GM21528 (cell line): ENCODE data around the gene KIAA0232.

Experiments
- ATAC-seq: cut with Tn5 transposase; IDR thresholded peaks from one replicate; pipeline ENCODE4 v1.9.1; 2021; ENCODE audit warnings: mild to moderate bottlenecking, moderate library complexity; ENCODE audit not compliant: unreplicated experiment, low FRiP score

Gene KIAA0232

DNA sequence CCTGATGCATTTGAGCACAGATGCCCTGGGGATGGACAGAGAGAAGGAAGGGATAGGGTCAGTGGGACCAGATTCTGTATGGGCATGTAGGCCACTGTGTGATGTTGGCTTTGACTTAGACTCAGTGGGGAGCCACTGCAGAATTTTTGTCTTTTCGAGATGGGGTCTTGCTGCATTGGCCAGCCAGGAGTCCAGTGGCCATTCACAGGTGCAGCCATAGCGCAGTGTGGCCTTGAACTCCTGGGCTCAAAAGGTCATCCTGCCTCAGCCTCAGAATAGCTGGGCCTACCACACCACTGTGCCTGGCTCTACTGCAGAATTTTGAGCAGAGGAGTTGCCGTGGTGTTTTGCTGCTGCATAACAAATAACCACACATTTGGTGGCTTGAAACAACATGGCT is 149.9 kb downstream of the KIAA0232 start:
- no peak for ATAC-seq

DNA sequence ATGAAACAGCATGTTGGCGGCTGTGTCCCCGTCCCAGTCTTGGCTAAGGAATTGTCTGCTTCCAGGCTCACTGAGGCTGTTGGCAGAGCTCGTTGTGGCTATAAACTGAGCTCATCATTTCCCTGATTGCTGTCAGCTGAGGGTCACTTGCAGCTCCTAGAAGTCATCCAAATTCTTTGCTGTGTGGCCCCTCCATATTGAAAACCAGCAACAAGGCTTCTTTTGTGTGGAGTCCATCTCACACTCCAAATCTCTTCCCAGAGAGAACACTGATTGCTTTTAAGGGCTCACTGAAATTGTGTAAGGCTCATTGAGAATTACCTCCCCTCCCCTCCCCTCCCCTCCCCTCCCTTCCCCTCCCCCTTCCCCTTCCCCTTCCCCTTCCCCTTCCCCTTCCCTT is 150.4 kb downstream of the KIAA0232 start:
- no peak for ATAC-seq
